ENCODE data around the gene KRT37. TPM values are rescaled to one million over a fixed set of nuclear protein-coding genes. Genes with fewer than 3 reads are reported as not detected.

KRT37 gene
- total RNA-seq, 1 donor from 2014 or later = not detected

- no peaks in the 10 kb centered on the region for H3K9me3 Mint-ChIP-seq
- H3K36me3 Mint-ChIP-seq (ENCODE audit: low read depth) = no peaks in the 10 kb centered on the region
- no peak for TF ChIP-seq CTCF (conservative IDR thresholded peaks at IDR 0.05)
- H3K4me3 Mint-ChIP-seq = no peak overlapping the region
- DNase-seq (ENCODE audit: low read depth, low spot score) = no peak
- H3K4me1 Mint-ChIP-seq = peaks cover 13% of the 10 kb centered on the region
- H3K27ac Mint-ChIP-seq (ENCODE audit: unreplicated experiment) = no peak overlapping the region
- H3K27me3 Mint-ChIP-seq (ENCODE audit: low read depth) = no peaks in the 10 kb centered on the region
Measured at GRCh38 chr17:41393826-41394225, 30.6 kb downstream of the KRT37 start.

- H3K4me1 Mint-ChIP-seq = peaks cover 13% of the 10 kb centered on the region
- no peak for TF ChIP-seq CTCF (conservative IDR thresholded peaks at IDR 0.05)
- no peak overlapping the region for H3K27ac Mint-ChIP-seq (ENCODE audit: unreplicated experiment)
- H3K36me3 Mint-ChIP-seq (ENCODE audit: low read depth) = no peaks in the 10 kb centered on the region
- no peak overlapping the region for H3K4me3 Mint-ChIP-seq
- peaks cover 3% of the 10 kb centered on the region for H3K9me3 Mint-ChIP-seq
- DNase-seq (ENCODE audit: low read depth, low spot score) = no peak
- H3K27me3 Mint-ChIP-seq (ENCODE audit: low read depth) = no peaks in the 10 kb centered on the region
Measured at GRCh38 chr17:41393294-41393693, 31.1 kb downstream of the KRT37 start.

- no peak for TF ChIP-seq CTCF (conservative IDR thresholded peaks at IDR 0.05)
- Mint-ChIP-seq H3K27ac (ENCODE audit: unreplicated experiment) (no peak overlapping the region), H3K4me3 (no peak overlapping the region), H3K9me3 (peaks cover 4% of the 10 kb centered on the region), H3K27me3 (ENCODE audit: low read depth) (no peaks in the 10 kb centered on the region), H3K36me3 (ENCODE audit: low read depth) (peaks cover 1% of the 10 kb centered on the region), H3K4me1 (peaks cover 13% of the 10 kb centered on the region)
- no peak for DNase-seq (ENCODE audit: low read depth, low spot score)
Measured at GRCh38 chr17:41392278-41392677, 32.1 kb downstream of the KRT37 start.

- Mint-ChIP-seq H3K27me3 (ENCODE audit: low read depth) (no peaks in the 10 kb centered on the region), H3K4me1 (peaks cover 13% of the 10 kb centered on the region), H3K27ac (ENCODE audit: unreplicated experiment) (no peak overlapping the region), H3K36me3 (ENCODE audit: low read depth) (peaks cover 5% of the 10 kb centered on the region), H3K4me3 (no peak overlapping the region), H3K9me3 (peaks cover 4% of the 10 kb centered on the region)
- DNase-seq (ENCODE audit: low read depth, low spot score) = no peak
- TF ChIP-seq CTCF (conservative IDR thresholded peaks at IDR 0.05) = no peak
Measured at GRCh38 chr17:41391535-41391934, 32.9 kb downstream of the KRT37 start.

GRCh38 chr17:41390411-41390938, 33.9 kb downstream of the KRT37 start:
- H3K9me3 Mint-ChIP-seq = peaks cover 4% of the 10 kb centered on the region
- H3K36me3 Mint-ChIP-seq (ENCODE audit: low read depth) = peaks cover 6% of the 10 kb centered on the region
- peaks cover 13% of the 10 kb centered on the region for H3K4me1 Mint-ChIP-seq
- no peak for DNase-seq (ENCODE audit: low read depth, low spot score)
- no peak for TF ChIP-seq CTCF (conservative IDR thresholded peaks at IDR 0.05)
- no peak overlapping the region for H3K27ac Mint-ChIP-seq (ENCODE audit: unreplicated experiment)
- no peaks in the 10 kb centered on the region for H3K27me3 Mint-ChIP-seq (ENCODE audit: low read depth)
- H3K4me3 Mint-ChIP-seq = no peak overlapping the region

All from neural crest cell (in vitro differentiated cells).